Posterior cingulate gyrus (tissue), 11 donors: ENCODE data around the gene WDR44.
"Not testable (repeated sequence)": the region's sequence is repeated elsewhere in the genome, so short reads cannot be mapped to it uniquely, and the experiment has no call there.

ENCODE experiments used
- DNase-seq, 10 donors: peaks; one replicate each; pipeline versions ENCODE4 v3.0.0 to v3.0.0-alpha.2; 2020 to 2021; ENCODE audit warnings: mixed read lengths in 3 of 10
- intact Hi-C: fragments of 100-400 bp; cut with DNase I; formaldehyde crosslinking; loops from one replicate; pipeline ENCODE4 v1.15.1; 2023

The WDR44 gene, protein sequence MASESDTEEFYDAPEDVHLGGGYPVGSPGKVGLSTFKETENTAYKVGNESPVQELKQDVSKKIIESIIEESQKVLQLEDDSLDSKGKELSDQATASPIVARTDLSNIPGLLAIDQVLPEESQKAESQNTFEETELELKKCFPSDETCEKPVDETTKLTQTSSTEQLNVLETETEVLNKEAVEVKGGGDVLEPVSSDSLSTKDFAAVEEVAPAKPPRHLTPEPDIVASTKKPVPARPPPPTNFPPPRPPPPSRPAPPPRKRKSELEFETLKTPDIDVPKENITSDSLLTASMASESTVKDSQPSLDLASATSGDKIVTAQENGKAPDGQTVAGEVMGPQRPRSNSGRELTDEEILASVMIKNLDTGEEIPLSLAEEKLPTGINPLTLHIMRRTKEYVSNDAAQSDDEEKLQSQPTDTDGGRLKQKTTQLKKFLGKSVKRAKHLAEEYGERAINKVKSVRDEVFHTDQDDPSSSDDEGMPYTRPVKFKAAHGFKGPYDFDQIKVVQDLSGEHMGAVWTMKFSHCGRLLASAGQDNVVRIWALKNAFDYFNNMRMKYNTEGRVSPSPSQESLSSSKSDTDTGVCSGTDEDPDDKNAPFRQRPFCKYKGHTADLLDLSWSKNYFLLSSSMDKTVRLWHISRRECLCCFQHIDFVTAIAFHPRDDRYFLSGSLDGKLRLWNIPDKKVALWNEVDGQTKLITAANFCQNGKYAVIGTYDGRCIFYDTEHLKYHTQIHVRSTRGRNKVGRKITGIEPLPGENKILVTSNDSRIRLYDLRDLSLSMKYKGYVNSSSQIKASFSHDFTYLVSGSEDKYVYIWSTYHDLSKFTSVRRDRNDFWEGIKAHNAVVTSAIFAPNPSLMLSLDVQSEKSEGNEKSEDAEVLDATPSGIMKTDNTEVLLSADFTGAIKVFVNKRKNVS

DNA sequence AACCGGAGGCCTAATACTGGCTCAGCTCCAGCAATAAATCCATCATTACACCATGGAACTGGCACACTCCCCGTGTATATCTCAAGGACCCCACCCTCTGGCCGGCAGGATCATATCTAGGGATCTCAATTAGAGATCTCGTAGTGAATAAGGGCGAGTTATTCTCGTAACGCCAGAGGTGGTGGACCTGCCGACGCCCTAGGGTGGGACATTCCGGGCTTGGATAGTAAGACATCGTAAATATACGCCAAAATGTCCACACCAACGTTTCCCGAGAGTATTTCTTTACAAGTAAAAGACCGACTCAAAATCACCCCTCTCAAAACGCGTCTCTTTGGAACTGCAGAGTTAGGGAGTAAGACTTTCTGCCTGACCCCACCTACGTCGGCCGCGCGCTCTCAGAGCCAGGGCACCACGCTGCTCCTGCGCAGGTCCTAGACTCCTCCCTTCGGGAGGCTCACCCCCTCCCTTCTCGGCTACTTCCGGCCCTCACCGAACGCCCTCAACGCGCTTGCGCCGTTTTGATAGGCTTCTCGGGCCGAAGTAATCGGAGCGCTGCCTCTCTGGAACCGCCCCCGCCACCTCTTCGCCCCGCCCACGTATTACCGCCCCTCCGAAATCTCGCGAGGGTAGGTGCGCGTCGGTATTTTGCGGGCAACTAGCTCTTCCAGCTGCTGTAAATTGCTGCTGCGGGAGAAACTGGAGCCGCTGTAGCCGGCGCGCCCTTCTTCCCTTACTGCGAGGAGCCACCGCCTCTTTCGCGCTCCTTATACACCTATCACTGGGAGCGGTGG, at the start of gene WDR44:
TSS of gene WDR44 (plus strand) at position 643 of the 794 bp plus-strand sequence. CDS start 398 bp downstream, outside the sequence.
- intact Hi-C loops = loop anchor here (5.0 kb wide), 1 partner anchor 257 kb away; no protein-coding TSS in a partner anchor
- DNase-seq = peak; percentile 84 to 99 (median 90)

DNA sequence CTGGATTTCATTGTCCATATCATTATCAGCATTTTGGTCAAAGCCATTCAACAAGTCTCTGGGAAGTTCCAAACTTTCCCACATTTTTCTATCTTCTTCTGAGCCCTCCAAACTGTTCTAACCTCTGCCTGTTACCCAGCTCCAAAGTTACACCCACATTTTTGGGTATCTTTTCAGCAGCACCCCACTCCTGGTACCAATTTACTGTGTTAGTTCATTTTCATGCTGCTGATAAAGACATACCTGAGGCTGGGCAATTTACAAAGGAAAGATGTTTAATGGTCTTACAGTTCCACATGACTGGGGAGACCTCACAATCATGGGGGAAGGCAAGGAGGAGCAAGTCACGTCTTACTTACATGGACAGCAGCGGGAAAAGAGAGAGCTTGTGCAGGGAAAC, 40.1 kb upstream of the WDR44 start:
- intact Hi-C loops, DNase-seq: not testable (repeated sequence)

DNA sequence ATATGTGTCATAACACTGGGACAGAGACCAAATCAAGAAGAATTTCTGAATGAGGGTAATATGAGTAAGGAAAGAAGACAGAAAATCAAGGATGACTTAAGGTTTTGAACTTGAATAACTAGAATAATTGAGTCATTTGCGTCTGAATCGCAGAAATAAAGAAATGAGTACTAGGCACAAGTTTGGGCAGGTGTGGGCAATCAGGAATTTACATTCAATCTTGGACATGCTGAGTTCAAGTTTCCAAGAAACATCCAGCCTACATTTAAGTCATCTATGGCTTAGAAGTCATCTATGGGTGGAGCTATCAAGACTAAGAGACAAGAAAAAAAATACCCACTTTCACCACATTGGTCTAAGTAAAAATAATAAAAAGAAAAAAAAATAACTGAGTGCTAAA, 30.4 kb upstream of the WDR44 start:
- intact Hi-C loops = no loop called here
- no peak for DNase-seq

DNA sequence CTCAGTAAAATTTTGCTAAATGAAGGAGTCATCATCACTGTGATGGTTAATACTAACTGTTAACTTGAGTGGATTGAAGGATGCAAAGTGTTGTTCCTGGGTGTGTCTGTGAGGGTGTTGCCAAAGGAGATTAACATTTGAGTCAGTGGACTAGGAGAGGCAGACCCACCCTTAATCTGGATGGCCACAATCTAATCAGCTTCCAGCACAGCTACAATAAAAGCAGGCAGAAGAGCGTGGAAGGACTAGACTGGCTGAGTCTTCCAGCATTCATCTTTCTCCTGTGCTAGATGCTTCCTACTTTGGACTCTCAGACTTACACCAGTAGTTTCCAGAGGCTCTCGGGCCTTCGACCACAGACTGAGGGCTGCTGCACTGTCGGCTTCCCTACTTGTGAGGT, 21.3 kb upstream of the WDR44 start:
- intact Hi-C loops = no loop called here

DNA sequence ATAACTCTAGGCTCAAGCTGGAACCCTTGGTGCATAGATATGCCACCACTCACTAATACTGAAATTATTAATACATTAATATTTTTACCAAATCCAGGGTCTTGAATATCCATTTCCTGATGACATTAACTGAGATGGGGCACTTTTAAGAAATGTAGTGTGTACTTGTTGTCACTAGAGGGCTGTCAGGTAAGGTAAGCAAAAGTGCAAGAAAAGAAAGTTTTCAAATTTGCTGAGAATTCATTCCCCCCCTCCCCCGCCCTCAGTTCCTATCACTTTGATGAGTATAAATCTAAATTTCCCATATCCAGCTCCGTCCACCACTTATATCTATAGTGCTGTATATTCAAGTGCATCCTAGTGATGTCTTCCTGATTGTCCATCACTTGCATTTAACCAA, 20.5 kb upstream of the WDR44 start:
- intact Hi-C loops = no loop called here

More for the DNA sequence above, 21.3 kb upstream of the WDR44 start:
- DNase-seq = no peak

DNA sequence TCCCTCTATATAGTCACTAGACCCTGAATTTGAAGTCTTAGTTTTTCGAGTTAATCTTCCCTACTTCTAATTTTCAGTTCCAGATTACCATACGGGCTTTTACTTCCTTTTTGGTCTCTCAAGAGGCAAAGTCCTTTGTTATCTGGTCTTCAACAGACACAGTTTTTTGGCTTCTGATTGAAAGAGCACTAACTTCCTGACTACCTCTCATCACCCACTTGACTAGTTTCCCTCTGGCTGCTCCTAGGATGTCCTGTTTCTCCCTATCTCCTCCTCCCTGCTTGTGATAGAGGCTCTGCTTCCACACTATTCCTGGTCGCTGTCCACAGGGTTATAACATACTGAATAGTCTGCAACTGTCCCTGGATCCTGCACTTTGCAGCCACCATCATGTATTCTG, 16.7 kb upstream of the WDR44 start:
- intact Hi-C loops = no loop called here
- DNase-seq = no peak

More for the DNA sequence above, 20.5 kb upstream of the WDR44 start:
- DNase-seq = no peak

DNA sequence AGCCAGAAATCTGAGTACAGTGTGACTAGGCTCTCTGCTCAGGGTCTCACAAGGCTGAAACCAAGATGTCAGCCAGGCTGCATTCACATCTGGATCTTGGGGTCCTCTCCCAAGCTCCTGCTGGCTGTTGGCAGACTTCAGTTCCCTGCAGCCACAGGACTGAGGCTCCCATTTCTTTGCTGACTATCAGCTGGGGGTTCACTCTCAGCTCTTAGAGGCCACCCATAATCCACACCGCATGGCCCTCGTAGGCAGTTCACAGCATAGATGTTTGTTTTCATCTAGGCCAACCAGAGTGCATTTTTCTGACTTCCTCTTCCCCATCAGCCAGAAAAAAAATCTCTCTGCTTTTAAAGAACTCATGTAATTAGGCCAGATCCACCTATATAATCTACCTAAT, 8.2 kb upstream of the WDR44 start:
- DNase-seq = peak in 1 of 10 donors; percentile 72
- intact Hi-C loops = no loop called here

DNA sequence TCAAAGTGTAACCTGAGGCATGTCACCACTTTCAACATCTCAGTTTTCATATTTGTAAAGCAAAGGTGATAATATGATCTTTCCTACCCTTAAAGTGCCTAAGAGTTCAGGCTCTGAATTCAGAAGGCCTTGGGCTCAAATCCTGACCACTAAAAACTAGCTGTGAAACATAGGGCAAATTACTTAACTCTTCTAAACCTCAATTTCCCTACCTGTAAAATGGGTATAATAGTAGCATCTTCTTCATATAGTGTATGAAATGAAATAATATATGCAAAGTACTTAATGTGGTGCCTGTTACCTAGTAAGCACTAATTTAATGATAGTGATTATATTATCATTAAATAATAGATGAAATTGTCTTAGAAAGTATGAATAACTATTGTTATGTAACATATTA, 7.0 kb upstream of the WDR44 start:
- no peak for DNase-seq
- intact Hi-C loops = no loop called here

DNA sequence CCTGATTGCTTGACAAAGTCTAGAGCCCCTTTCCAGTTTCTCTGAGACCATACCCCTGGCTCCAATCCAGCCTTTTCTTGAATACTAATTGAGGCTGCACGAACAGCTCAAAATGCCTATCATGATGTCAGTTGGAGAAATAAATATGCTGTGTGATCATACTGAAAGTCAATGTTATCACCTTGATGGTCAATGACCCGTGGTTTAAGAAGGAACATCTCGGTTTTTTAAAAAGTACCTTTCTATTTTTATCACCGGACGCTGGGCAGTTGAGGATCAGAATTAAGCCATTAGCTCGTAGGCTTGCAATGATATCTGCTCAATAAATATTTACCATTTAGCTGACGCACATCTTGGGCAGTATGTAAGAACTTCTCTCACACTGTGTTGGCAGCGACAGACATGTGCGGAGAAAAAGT, 852 bp upstream of the WDR44 start:
- no peak for DNase-seq
- intact Hi-C loops = loop anchor here (5.0 kb wide), 1 partner anchor 257 kb away; no protein-coding TSS in a partner anchor

DNA sequence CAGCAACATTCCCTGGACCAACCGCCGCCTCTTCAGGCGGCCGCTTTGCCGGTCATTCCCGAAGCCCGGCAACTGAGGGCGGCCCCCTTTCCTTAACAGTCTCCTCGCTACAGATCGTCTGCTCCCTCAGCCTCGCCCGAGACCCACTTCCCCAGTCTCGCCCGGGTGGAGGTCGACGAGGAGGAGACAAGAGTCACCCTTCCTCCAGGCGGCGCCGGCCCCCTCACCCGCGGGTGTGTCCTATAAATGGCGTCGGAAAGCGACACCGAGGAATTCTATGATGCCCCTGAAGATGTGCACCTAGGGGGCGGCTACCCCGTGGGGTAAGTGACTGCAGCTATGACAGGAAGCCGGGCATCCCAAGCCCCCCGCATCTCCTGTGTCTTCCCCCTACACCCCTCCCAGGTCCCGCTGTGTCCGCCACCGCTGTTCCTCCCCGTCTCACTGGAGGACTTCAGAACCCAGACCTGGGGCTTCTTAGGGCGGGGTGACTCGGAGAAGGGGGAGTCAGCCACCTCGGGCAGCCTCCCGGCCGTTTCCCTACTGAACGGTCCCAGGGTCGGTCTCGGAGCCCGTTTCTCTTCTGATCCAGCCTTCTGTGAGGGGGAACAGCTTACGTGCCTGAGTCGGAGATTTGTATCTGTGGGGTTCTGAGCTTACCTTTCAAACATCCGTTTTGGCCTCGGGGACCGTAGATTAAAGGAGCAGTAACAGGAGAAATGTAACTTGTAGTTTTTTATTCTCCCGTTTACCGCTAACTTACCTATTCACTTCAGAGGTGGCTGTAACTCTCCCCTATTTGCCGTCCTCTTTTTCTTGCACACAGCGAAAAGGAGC, 570 bp downstream of the WDR44 start:
- DNase-seq = peak in 7 of 10 donors; percentile 3 to 89 (median 28)
- intact Hi-C loops = loop anchor here (5.0 kb wide), 1 partner anchor 256 kb away; no protein-coding TSS in a partner anchor

DNA sequence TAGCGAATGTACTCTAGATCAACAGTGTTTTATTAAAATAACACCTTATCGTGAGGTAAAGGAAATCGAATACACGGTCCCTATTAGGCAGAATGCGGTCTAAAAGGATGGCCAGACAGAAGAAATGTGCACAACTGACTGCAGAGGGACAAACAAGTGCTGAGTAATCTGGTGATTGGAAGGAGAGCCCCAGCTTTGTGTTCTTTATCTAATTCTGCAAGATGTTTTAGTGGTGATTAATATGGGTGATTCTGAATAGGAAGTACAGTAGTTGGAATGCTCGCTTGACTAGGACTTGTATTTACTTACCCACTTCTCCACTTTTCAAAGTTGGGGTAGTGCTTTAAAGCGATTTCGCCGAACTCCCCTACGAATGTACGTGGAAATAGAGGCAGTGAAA, 1.2 kb downstream of the WDR44 start:
- intact Hi-C loops = loop anchor here (5.0 kb wide), 1 partner anchor 255 kb away; no protein-coding TSS in a partner anchor
- DNase-seq = no peak

DNA sequence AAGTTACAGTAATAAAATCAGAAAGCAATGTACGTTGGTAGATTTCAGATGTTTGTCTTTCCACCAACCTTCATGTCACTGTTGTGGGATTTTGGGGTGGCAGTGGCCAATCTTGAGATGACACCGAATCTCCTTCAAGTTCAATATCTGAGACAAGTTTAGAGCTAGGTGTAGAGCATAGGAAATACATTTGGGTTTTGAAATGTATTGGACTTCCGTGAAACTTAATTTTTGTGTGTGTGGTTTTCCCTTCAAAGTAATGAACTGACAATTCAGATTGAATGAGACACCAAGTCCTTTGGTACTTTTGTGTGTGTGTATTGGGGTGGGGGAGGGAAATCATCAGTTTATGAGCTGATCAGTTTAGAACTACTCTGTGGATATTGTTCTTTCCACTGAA, 1.8 kb downstream of the WDR44 start:
- no peak for DNase-seq
- intact Hi-C loops = loop anchor here (5.0 kb wide), 1 partner anchor 255 kb away; no protein-coding TSS in a partner anchor

DNA sequence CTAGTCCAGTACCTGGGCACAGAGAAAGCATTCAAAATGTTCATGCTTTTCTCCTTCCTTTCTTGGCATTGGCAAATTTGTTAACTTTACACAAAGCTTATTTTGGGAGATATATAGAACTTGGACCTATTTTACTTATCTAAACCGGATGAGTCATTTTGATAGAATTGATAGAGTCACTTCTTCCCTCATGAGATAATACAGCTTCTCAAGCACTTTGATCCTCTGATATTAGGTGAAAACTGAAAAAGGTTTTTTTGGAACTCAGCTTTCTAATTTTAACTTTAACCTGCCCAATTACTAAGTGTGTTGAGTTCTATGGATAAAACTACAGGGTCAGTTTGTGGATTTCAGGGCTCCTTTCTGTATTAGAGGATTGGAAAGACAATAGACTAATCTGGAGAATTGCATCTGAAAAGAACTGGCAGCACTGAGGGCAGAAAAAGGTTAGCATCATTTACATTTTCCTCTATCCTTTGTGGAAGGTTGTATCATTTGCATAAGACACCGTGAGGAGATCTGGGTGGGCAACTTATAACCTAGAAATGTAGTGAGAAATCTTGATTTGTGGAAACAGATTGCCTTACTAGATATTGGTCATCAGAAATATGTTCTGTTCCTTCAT, 2.4 kb downstream of the WDR44 start:
- intact Hi-C loops = loop anchor here (5.0 kb wide), 1 partner anchor 254 kb away; no protein-coding TSS in a partner anchor
- DNase-seq = no peak

DNA sequence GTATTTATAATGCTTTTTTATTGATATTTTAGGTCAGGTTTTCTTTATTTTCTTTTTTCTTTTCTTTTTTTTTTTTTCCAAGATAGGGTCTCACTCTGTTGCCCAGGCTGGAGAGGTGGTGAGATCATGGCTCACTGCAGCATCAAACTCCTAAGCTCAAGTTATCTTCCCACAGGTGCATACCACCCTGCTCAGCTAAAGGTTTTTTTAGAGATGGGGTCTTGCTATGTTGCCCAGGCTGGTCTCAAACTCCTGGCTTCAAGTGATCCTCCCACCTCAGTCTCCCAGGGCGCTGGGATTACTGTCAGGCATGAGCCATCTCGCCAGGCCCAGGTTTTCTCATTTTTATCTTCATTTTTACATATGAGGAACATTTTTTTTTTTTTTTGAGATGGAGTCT, 3.3 kb downstream of the WDR44 start:
- intact Hi-C loops = loop anchor here (5.0 kb wide), 1 partner anchor 253 kb away; no protein-coding TSS in a partner anchor
- DNase-seq = no peak

DNA sequence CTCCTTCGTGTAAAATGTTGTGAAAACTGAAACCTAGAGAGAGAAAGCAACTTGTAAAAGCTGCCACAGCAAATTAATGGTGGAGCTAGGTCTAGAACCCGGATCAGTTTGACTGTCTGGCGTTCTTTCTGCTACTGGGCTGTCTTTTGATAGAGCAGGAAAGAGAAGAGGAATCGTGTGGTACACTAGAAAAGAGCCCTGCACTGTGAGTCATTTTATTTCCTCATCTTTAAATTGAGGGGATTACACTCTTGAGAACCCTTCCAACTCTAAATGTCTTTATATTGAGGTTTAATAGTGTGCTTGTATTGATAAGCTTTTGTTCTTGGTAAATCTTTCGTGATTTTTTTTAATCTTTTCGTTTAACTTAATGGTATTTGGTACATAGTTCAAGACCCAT, 4.3 kb downstream of the WDR44 start:
- intact Hi-C loops = no loop called here
- DNase-seq = no peak

DNA sequence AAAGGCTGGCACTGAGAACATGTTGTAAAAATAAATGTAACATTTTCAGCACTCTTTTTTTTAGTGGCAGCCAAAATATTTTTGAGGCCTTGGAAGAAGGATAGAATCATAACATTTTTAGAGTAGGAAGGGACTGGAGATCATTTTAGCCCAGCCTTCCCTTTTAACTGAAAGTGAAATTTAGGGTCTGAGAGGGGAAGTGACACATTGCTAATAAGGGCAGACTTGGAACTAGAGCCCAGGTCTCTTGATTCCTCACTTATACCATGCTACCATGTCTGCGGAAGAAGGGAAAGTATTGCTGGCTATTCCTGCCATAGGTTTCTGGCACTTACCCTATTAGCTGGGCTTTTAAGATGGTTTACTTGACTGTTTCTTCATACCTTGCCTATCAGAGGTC, 4.8 kb downstream of the WDR44 start:
- intact Hi-C loops = no loop called here
- DNase-seq = no peak

DNA sequence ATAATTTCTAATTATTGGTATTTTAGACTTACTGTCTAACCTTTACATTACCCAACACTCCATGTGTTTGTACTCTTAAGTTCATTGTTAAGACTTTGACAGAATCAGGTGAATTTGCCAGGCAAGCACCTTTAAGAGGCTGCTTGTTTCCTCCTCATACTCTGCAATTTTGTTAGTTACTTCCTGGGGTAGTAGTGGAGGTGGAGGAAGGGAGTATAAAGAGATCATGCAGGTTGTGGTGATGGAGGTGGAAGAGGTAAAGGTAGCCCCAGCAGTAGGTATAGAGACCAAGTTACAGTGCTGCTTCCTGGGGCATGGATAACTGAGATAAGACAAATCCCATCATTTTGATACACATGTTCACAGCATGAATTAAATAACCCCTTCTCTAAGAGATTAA, 6.7 kb downstream of the WDR44 start:
- no peak for DNase-seq
- intact Hi-C loops = no loop called here

DNA sequence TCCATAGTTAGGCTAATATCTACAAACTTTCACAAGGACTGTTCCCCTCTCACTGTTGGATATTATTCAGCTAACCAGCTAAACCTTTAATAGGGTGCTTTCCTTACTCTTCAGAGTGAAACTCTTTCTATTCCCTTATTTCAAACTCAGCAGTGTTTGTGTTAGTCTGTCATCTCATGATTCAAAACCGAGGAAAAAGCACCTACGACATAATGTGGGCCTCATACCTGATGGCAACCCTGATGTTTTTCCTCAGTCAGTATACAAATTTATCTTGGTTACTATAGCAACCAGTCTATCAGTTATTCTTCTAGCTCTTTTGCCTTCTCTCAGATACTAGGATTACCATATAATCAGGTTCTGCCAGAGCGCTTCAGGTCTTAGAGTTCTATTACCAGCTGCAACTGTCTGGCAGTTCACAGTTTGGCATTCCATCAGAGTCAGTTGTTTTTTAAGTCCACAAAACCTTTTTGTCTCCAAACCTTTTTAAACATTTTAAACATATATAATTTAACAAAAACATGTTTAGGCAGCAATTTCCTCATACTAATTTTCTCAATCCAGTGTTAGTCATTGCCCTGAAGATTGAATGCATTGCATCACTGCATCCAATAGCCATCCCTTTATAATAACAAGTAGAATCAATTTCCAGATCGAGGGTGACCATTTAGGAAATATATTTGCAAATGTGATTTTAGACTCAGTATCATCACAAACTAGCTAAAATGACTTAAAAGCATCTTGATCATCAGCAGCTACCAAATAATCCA, 7.4 kb downstream of the WDR44 start:
- intact Hi-C loops = no loop called here
- no peak for DNase-seq
